ENCODE measurements around the gene SEZ6L. TPM values are rescaled to one million over a fixed set of nuclear protein-coding genes. Genes with fewer than 3 reads are reported as not detected.

SEZ6L gene
- total RNA-seq, 1 donor from 2014 or later, result 2.3 TPM

DNA sequence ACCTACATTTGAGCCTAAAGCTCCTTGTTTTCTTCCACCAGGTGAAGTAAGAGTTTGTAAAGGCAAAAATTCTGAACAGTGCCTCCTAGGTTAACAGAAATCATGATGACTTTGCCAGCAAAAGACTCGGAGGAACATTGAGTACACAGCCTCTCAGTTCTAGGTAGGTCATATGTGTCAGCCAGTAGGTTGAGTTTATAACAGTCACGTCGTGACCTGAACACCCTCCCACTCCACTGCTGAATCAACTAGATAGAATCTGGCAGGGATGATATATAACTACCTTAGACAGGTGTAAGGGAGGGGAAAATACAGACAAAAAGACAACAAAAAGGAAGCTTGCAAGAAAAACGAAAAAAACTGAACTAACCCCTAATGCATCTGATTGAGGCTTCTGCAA lies 247.0 kb downstream of the SEZ6L start:
- no peaks in the 10 kb centered on the region for H3K36me3 Mint-ChIP-seq (ENCODE audit: low read depth, unreplicated experiment)

DNA sequence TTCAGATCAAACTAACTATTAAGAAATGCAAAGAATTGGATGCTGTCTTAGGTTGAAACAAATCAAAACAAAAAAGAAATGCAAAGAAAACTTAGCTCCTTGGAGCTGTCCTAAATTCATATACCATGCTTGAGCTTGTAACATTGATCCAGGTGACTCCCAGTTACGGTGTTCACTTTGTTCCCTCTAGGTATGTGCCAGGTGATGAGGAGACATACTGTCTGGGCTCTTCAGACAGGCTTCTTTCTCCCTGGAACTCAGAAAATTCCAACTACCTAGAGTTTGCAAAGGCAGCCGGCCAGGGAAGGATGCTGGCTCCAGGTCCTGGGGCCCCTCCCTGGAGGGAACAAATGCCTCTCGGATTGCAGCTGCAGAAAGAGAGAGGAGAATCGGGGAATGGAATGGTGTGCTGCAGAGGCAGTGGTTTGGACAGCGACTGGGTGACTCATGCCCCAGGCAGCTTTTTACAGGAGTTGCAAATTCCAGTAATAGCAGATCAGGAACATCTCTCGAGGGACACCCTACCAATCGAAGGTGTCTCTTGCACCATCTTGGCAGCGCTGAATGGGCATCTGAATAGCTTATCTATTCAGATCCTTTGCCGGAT lies 247.5 kb downstream of the SEZ6L start:
- FAIRE-seq (peak; percentile 95), DNase-seq (ENCODE audit: low read depth) (peak; percentile 84)
- Mint-ChIP-seq H3K27ac (ENCODE audit: unreplicated experiment) (peak overlapping the region; percentile 92), H3K4me1 (ENCODE audit: low read depth, unreplicated experiment) (peaks cover 23% of the 10 kb centered on the region), H3K27me3 (ENCODE audit: low read depth, unreplicated experiment) (no peaks in the 10 kb centered on the region), H3K4me3 (ENCODE audit: unreplicated experiment) (no peak overlapping the region), H3K36me3 (ENCODE audit: low read depth, unreplicated experiment) (no peaks in the 10 kb centered on the region), H3K9me3 (ENCODE audit: unreplicated experiment) (no peaks in the 10 kb centered on the region)
- H2AFZ ChIP-seq (ENCODE audit: low read depth, low read length), result no peak overlapping the region
- peaks cover 36% of the 10 kb centered on the region for H3K27me3 ChIP-seq (ENCODE audit: insufficient read depth, low read length)
- H3K79me2 ChIP-seq (ENCODE audit: insufficient read depth, low read length), result no peaks in the 10 kb centered on the region
- H3K4me1 ChIP-seq (ENCODE audit: insufficient read depth, low read length), result peaks cover 10% of the 10 kb centered on the region
- H3K4me3 ChIP-seq (ENCODE audit: insufficient read depth, low read depth, low read length), result no peak overlapping the region
- no peaks in the 10 kb centered on the region for H3K9me3 ChIP-seq (ENCODE audit: insufficient read depth, low read depth, low read length)
- no peaks in the 10 kb centered on the region for H3K36me3 ChIP-seq (ENCODE audit: insufficient read depth, low read length)
- H4K20me1 ChIP-seq (ENCODE audit: insufficient read depth, low read length), result no peaks in the 10 kb centered on the region
- no peak overlapping the region for H3K9ac ChIP-seq (ENCODE audit: low read length)
- TF ChIP-seq, protein P1, sequence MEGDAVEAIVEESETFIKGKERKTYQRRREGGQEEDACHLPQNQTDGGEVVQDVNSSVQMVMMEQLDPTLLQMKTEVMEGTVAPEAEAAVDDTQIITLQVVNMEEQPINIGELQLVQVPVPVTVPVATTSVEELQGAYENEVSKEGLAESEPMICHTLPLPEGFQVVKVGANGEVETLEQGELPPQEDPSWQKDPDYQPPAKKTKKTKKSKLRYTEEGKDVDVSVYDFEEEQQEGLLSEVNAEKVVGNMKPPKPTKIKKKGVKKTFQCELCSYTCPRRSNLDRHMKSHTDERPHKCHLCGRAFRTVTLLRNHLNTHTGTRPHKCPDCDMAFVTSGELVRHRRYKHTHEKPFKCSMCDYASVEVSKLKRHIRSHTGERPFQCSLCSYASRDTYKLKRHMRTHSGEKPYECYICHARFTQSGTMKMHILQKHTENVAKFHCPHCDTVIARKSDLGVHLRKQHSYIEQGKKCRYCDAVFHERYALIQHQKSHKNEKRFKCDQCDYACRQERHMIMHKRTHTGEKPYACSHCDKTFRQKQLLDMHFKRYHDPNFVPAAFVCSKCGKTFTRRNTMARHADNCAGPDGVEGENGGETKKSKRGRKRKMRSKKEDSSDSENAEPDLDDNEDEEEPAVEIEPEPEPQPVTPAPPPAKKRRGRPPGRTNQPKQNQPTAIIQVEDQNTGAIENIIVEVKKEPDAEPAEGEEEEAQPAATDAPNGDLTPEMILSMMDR (IDR thresholded peaks at IDR 0.05; ENCODE audit: insufficient read depth, low read depth, low read length), result no peak
- no peak for TF ChIP-seq EZH2 (IDR thresholded peaks at IDR 0.05; ENCODE audit: insufficient read depth, low read length)
- no peak overlapping the region for H3K27ac ChIP-seq (ENCODE audit: low read depth, low read length)
- peak overlapping the region; percentile 33 for H3K4me2 ChIP-seq (ENCODE audit: low read length)

More for the DNA sequence above, 247.0 kb downstream of the SEZ6L start:
- Histone ChIP-seq H3K4me2 (ENCODE audit: low read length) (no peak overlapping the region), H3K27ac (ENCODE audit: low read depth, low read length) (no peak overlapping the region), H3K36me3 (ENCODE audit: insufficient read depth, low read length) (no peaks in the 10 kb centered on the region), H3K9ac (ENCODE audit: low read length) (no peak overlapping the region), H3K9me3 (ENCODE audit: insufficient read depth, low read depth, low read length) (no peaks in the 10 kb centered on the region), H4K20me1 (ENCODE audit: insufficient read depth, low read length) (no peaks in the 10 kb centered on the region), H3K4me3 (ENCODE audit: insufficient read depth, low read depth, low read length) (no peak overlapping the region), H3K4me1 (ENCODE audit: insufficient read depth, low read length) (peaks cover 10% of the 10 kb centered on the region), H2AFZ (ENCODE audit: low read depth, low read length) (no peak overlapping the region), H3K79me2 (ENCODE audit: insufficient read depth, low read length) (no peaks in the 10 kb centered on the region), H3K27me3 (ENCODE audit: insufficient read depth, low read length) (peaks cover 42% of the 10 kb centered on the region)
- no peaks in the 10 kb centered on the region for H3K27me3 Mint-ChIP-seq (ENCODE audit: low read depth, unreplicated experiment)
- FAIRE-seq, result no peak
- H3K4me1 Mint-ChIP-seq (ENCODE audit: low read depth, unreplicated experiment), result peaks cover 23% of the 10 kb centered on the region
- DNase-seq (ENCODE audit: low read depth), result no peak
- no peak for TF ChIP-seq EZH2 (IDR thresholded peaks at IDR 0.05; ENCODE audit: insufficient read depth, low read length)
- TF ChIP-seq, protein P1 (IDR thresholded peaks at IDR 0.05; ENCODE audit: insufficient read depth, low read depth, low read length), result no peak
- H3K27ac Mint-ChIP-seq (ENCODE audit: unreplicated experiment), result no peak overlapping the region
- no peaks in the 10 kb centered on the region for H3K9me3 Mint-ChIP-seq (ENCODE audit: unreplicated experiment)
- H3K4me3 Mint-ChIP-seq (ENCODE audit: unreplicated experiment), result no peak overlapping the region

DNA sequence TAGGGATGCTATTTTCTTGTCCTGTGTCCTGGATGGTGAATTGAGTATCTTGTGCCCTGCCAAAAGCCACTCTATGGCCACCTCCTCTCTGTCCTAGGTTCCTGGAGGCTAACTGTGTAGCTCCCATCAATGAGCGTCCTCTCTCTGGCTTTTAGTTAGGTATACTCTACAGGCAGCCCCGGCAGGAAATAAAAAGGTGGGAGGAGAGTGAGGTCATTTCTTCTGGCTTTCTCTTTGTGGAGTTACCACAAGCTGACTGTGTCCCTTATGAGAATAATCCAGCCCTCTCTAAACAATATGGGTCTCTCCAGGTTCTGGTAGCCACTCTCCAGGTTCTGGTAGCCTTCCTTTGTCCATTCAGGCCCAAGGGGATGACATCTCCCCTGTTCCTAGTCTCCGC lies 248.1 kb downstream of the SEZ6L start:
- Histone ChIP-seq H3K4me1 (ENCODE audit: insufficient read depth, low read length) (peaks cover 10% of the 10 kb centered on the region), H3K79me2 (ENCODE audit: insufficient read depth, low read length) (no peaks in the 10 kb centered on the region), H4K20me1 (ENCODE audit: insufficient read depth, low read length) (no peaks in the 10 kb centered on the region), H3K9me3 (ENCODE audit: insufficient read depth, low read depth, low read length) (peaks cover under 1% of the 10 kb centered on the region), H3K27me3 (ENCODE audit: insufficient read depth, low read length) (peaks cover 31% of the 10 kb centered on the region), H3K9ac (ENCODE audit: low read length) (no peak overlapping the region), H3K4me2 (ENCODE audit: low read length) (peak overlapping the region; percentile 33), H2AFZ (ENCODE audit: low read depth, low read length) (no peak overlapping the region), H3K36me3 (ENCODE audit: insufficient read depth, low read length) (no peaks in the 10 kb centered on the region), H3K27ac (ENCODE audit: low read depth, low read length) (no peak overlapping the region), H3K4me3 (ENCODE audit: insufficient read depth, low read depth, low read length) (no peak overlapping the region)
- Mint-ChIP-seq H3K9me3 (ENCODE audit: unreplicated experiment) (no peaks in the 10 kb centered on the region), H3K27ac (ENCODE audit: unreplicated experiment) (peak overlapping the region; percentile 92), H3K4me1 (ENCODE audit: low read depth, unreplicated experiment) (peaks cover 23% of the 10 kb centered on the region), H3K27me3 (ENCODE audit: low read depth, unreplicated experiment) (no peaks in the 10 kb centered on the region), H3K4me3 (ENCODE audit: unreplicated experiment) (peak overlapping the region; percentile 30), H3K36me3 (ENCODE audit: low read depth, unreplicated experiment) (no peaks in the 10 kb centered on the region)
- DNase-seq (ENCODE audit: low read depth) (no peak), FAIRE-seq (no peak)
- TF ChIP-seq, protein P1 (IDR thresholded peaks at IDR 0.05; ENCODE audit: insufficient read depth, low read depth, low read length), result no peak
- no peak for TF ChIP-seq EZH2 (IDR thresholded peaks at IDR 0.05; ENCODE audit: insufficient read depth, low read length)
